Cardiac muscle cell (in vitro differentiated cells and primary cell): ENCODE measurements around the gene AFF2. TPM values are rescaled to one million over a fixed set of nuclear protein-coding genes. Genes with fewer than 3 reads are reported as not detected.

ENCODE experiments used
- DNase-seq, 2 donors: peaks; one replicate each; pipeline versions ENCODE4 v3.0.0 to v3.0.0-alpha.2; 2010 to 2017; ENCODE audit warnings: low read depth in 1 of 2, low spot score in 1 of 2
- H3K27ac ChIP-seq: fragments of 200-600 bp; sonication (generic); 2 replicates; pipeline ENCODE4 v1.5.1; 2016
- H3K27me3 ChIP-seq: fragments of 200-600 bp; sonication (generic); 2 replicates; pipeline ENCODE4 v1.6.0; 2016; ENCODE audit warnings: control low read depth
- H3K36me3 ChIP-seq: fragments of 200-600 bp; sonication (generic); 2 replicates; pipeline ENCODE4 v1.5.1; 2016; ENCODE audit warnings: control low read depth
- H3K4me1 ChIP-seq: fragments of 200-600 bp; sonication (generic); 2 replicates; pipeline ENCODE4 v1.8.1; 2017; ENCODE audit warnings: low read depth, mild to moderate bottlenecking, mixed run types
- H3K4me3 ChIP-seq: fragments of 200-600 bp; sonication (generic); 2 replicates; pipeline ENCODE4 v1.5.1; 2016; ENCODE audit warnings: mild to moderate bottlenecking
- H3K9me3 ChIP-seq: fragments of 200-600 bp; sonication (generic); 2 replicates; pipeline ENCODE4 v1.5.1; 2017; ENCODE audit warnings: low read depth, mild to moderate bottlenecking, control low read depth
- CTCF ChIP-seq: IDR thresholded peaks from 2 replicates; pipeline ENCODE4 v1.5.1; 2012; ENCODE audit warnings: low read depth, mild to moderate bottlenecking, low read length
- polyA plus RNA-seq: library from polyadenylated mRNA; unstranded; fragments of >200 nt; fragmentation: Nextera tagmentation; extraction: Ambion mirVana; gene quantifications from 2 replicates; pipeline ENCODE4 v1.2.1, GENCODE V29; 2016
- total RNA-seq: library from RNA; depleted of rRNA; stranded (reverse); fragments of >200 nt; gene quantifications from 2 replicates; pipeline ENCODE4 v1.2.3, GENCODE V29; 2016

Gene AFF2
- total and polyA plus RNA-seq, 2 experiments from 2014 or later = 4.4 to 8.3 TPM

- Histone ChIP-seq H3K27me3 (no peaks in the 10 kb centered on the region), H3K4me1 (peaks cover 5% of the 10 kb centered on the region), H3K36me3 (no peaks in the 10 kb centered on the region), H3K9me3 (no peaks in the 10 kb centered on the region), H3K4me3 (no peak overlapping the region), H3K27ac (no peak overlapping the region)
- DNase-seq = no peak
- no peak for TF ChIP-seq CTCF
Observed at GRCh38 chrX:148615491-148615890, 115.1 kb downstream of the AFF2 start.

- DNase-seq = no peak
- H3K4me1 ChIP-seq = no peaks in the 10 kb centered on the region
- no peak for TF ChIP-seq CTCF
Observed at GRCh38 chrX:148618470-148619445, 118.3 kb downstream of the AFF2 start.

GRCh38 chrX:148620023-148620422 lies 119.6 kb downstream of the AFF2 start:
- Histone ChIP-seq H3K4me1 (no peaks in the 10 kb centered on the region), H3K9me3 (no peaks in the 10 kb centered on the region), H3K36me3 (no peaks in the 10 kb centered on the region), H3K27ac (no peak overlapping the region), H3K27me3 (no peaks in the 10 kb centered on the region), H3K4me3 (no peak overlapping the region)
- TF ChIP-seq CTCF = no peak
- DNase-seq = no peak

More at GRCh38 chrX:148618470-148619445, 118.3 kb downstream of the AFF2 start:
- no peak overlapping the region for H3K4me3 ChIP-seq
- no peaks in the 10 kb centered on the region for H3K27me3 ChIP-seq
- no peak overlapping the region for H3K27ac ChIP-seq
- no peaks in the 10 kb centered on the region for H3K9me3 ChIP-seq
- H3K36me3 ChIP-seq = no peaks in the 10 kb centered on the region

- no peaks in the 10 kb centered on the region for H3K9me3 ChIP-seq
- no peak overlapping the region for H3K4me3 ChIP-seq
- no peaks in the 10 kb centered on the region for H3K36me3 ChIP-seq
- H3K4me1 ChIP-seq = no peaks in the 10 kb centered on the region
- DNase-seq = no peak
- TF ChIP-seq CTCF = no peak
- no peak overlapping the region for H3K27ac ChIP-seq
- H3K27me3 ChIP-seq = no peaks in the 10 kb centered on the region
Observed at GRCh38 chrX:148624951-148625474, 124.6 kb downstream of the AFF2 start.

GRCh38 chrX:148628621-148629020 lies 128.2 kb downstream of the AFF2 start:
- DNase-seq = no peak
- no peaks in the 10 kb centered on the region for H3K9me3 ChIP-seq
- H3K27ac ChIP-seq = no peak overlapping the region
- H3K36me3 ChIP-seq = no peaks in the 10 kb centered on the region
- no peaks in the 10 kb centered on the region for H3K27me3 ChIP-seq
- no peak overlapping the region for H3K4me3 ChIP-seq
- no peaks in the 10 kb centered on the region for H3K4me1 ChIP-seq
- TF ChIP-seq CTCF = no peak
